ENCODE data around the gene MDM2.

MDM2 gene

GRCh38 chr12:68773582-68773981, 34.4 kb upstream of the MDM2 start:
- Mint-ChIP-seq H3K4me1 (peaks cover 21% of the 10 kb centered on the region), H3K27me3 (no peaks in the 10 kb centered on the region), H3K36me3 (peaks cover 2% of the 10 kb centered on the region), H3K27ac (peak overlapping the region; percentile 85), H3K9me3 (peaks cover 2% of the 10 kb centered on the region), H3K4me3 (no peak overlapping the region)
- no peak for ATAC-seq (ENCODE audit: low read depth)
- DNase-seq (ENCODE audit: low spot score in 2 of 2) = no peak

- Mint-ChIP-seq H3K9me3 (peaks cover 1% of the 10 kb centered on the region), H3K4me3 (no peak overlapping the region), H3K27me3 (no peaks in the 10 kb centered on the region), H3K36me3 (peaks cover 1% of the 10 kb centered on the region), H3K27ac (no peak overlapping the region), H3K4me1 (peaks cover 17% of the 10 kb centered on the region)
- DNase-seq (ENCODE audit: low spot score in 2 of 2) (no peak), ATAC-seq (ENCODE audit: low read depth) (no peak)
These were observed 32.8 kb upstream of the MDM2 start for GRCh38 chr12:68775121-68775630.

GRCh38 chr12:68776976-68777610, 30.9 kb upstream of the MDM2 start:
- no peaks in the 10 kb centered on the region for H3K9me3 Mint-ChIP-seq
- ATAC-seq (ENCODE audit: low read depth) = no peak

GRCh38 chr12:68779280-68779679, 28.7 kb upstream of the MDM2 start:
- no peak for DNase-seq (ENCODE audit: low spot score in 2 of 2)
- Mint-ChIP-seq H3K4me1 (no peaks in the 10 kb centered on the region), H3K4me3 (no peak overlapping the region), H3K9me3 (no peaks in the 10 kb centered on the region), H3K36me3 (peaks cover 4% of the 10 kb centered on the region), H3K27me3 (no peaks in the 10 kb centered on the region), H3K27ac (no peak overlapping the region)
- no peak for ATAC-seq (ENCODE audit: low read depth)

More at GRCh38 chr12:68776976-68777610, 30.9 kb upstream of the MDM2 start:
- DNase-seq (ENCODE audit: low spot score in 2 of 2) = no peak
- Mint-ChIP-seq H3K36me3 (peaks cover 2% of the 10 kb centered on the region), H3K4me1 (peaks cover 9% of the 10 kb centered on the region), H3K4me3 (no peak overlapping the region), H3K27me3 (no peaks in the 10 kb centered on the region), H3K27ac (no peak overlapping the region)

GRCh38 chr12:68780731-68781130, 27.2 kb upstream of the MDM2 start:
- Mint-ChIP-seq H3K4me1 (no peaks in the 10 kb centered on the region), H3K9me3 (no peaks in the 10 kb centered on the region), H3K27me3 (no peaks in the 10 kb centered on the region), H3K27ac (no peak overlapping the region), H3K4me3 (no peak overlapping the region), H3K36me3 (peaks cover 4% of the 10 kb centered on the region)
- ATAC-seq (ENCODE audit: low read depth) (no peak), DNase-seq (ENCODE audit: low spot score in 2 of 2) (no peak)

- H3K4me1 Mint-ChIP-seq = no peaks in the 10 kb centered on the region
- no peaks in the 10 kb centered on the region for H3K9me3 Mint-ChIP-seq
- no peak overlapping the region for H3K4me3 Mint-ChIP-seq
- no peaks in the 10 kb centered on the region for H3K27me3 Mint-ChIP-seq
- peaks cover 4% of the 10 kb centered on the region for H3K36me3 Mint-ChIP-seq
- no peak for ATAC-seq (ENCODE audit: low read depth)
- DNase-seq (ENCODE audit: low spot score in 2 of 2) = no peak
- H3K27ac Mint-ChIP-seq = peak overlapping the region; percentile 58
These were observed 26.2 kb upstream of the MDM2 start for GRCh38 chr12:68781728-68782127.

GRCh38 chr12:68784015-68784414, 24.0 kb upstream of the MDM2 start:
- H3K4me1 Mint-ChIP-seq = peaks cover 5% of the 10 kb centered on the region
- H3K27me3 Mint-ChIP-seq = no peaks in the 10 kb centered on the region
- H3K4me3 Mint-ChIP-seq = no peak overlapping the region
- no peaks in the 10 kb centered on the region for H3K9me3 Mint-ChIP-seq
- ATAC-seq (ENCODE audit: low read depth) (no peak), DNase-seq (ENCODE audit: low spot score in 2 of 2) (no peak)
- peaks cover 4% of the 10 kb centered on the region for H3K36me3 Mint-ChIP-seq
- no peak overlapping the region for H3K27ac Mint-ChIP-seq

GRCh38 chr12:68785358-68785757, 22.6 kb upstream of the MDM2 start:
- no peaks in the 10 kb centered on the region for H3K9me3 Mint-ChIP-seq

GRCh38 chr12:68785823-68786222, 22.2 kb upstream of the MDM2 start:
- DNase-seq (ENCODE audit: low spot score in 2 of 2) = no peak
- no peak overlapping the region for H3K4me3 Mint-ChIP-seq
- H3K36me3 Mint-ChIP-seq = peaks cover 4% of the 10 kb centered on the region
- no peaks in the 10 kb centered on the region for H3K27me3 Mint-ChIP-seq
- no peak for ATAC-seq (ENCODE audit: low read depth)
- H3K9me3 Mint-ChIP-seq = no peaks in the 10 kb centered on the region
- no peak overlapping the region for H3K27ac Mint-ChIP-seq
- peaks cover 7% of the 10 kb centered on the region for H3K4me1 Mint-ChIP-seq

More at GRCh38 chr12:68785358-68785757, 22.6 kb upstream of the MDM2 start:
- H3K27me3 Mint-ChIP-seq = no peaks in the 10 kb centered on the region
- H3K27ac Mint-ChIP-seq = no peak overlapping the region
- H3K4me1 Mint-ChIP-seq = peaks cover 7% of the 10 kb centered on the region
- no peak overlapping the region for H3K4me3 Mint-ChIP-seq
- DNase-seq (ENCODE audit: low spot score in 2 of 2) = no peak
- peaks cover 4% of the 10 kb centered on the region for H3K36me3 Mint-ChIP-seq
- ATAC-seq (ENCODE audit: low read depth) = no peak

GRCh38 chr12:68786929-68787328, 21.0 kb upstream of the MDM2 start:
- peaks cover 2% of the 10 kb centered on the region for H3K36me3 Mint-ChIP-seq
- H3K4me1 Mint-ChIP-seq = peaks cover 7% of the 10 kb centered on the region
- ATAC-seq (ENCODE audit: low read depth) = no peak
- no peak overlapping the region for H3K27ac Mint-ChIP-seq
- no peak for DNase-seq (ENCODE audit: low spot score in 2 of 2)
- no peaks in the 10 kb centered on the region for H3K27me3 Mint-ChIP-seq
- no peaks in the 10 kb centered on the region for H3K9me3 Mint-ChIP-seq
- no peak overlapping the region for H3K4me3 Mint-ChIP-seq

GRCh38 chr12:68788554-68789143, 19.3 kb upstream of the MDM2 start:
- peaks cover 2% of the 10 kb centered on the region for H3K36me3 Mint-ChIP-seq
- H3K4me3 Mint-ChIP-seq = no peak overlapping the region
- no peaks in the 10 kb centered on the region for H3K9me3 Mint-ChIP-seq
- H3K27ac Mint-ChIP-seq = no peak overlapping the region
- H3K27me3 Mint-ChIP-seq = no peaks in the 10 kb centered on the region
- no peak for DNase-seq (ENCODE audit: low spot score in 2 of 2)
- peaks cover 7% of the 10 kb centered on the region for H3K4me1 Mint-ChIP-seq
- no peak for ATAC-seq (ENCODE audit: low read depth)

- Mint-ChIP-seq H3K4me3 (no peak overlapping the region), H3K4me1 (peaks cover 7% of the 10 kb centered on the region), H3K27me3 (no peaks in the 10 kb centered on the region), H3K27ac (no peak overlapping the region), H3K9me3 (no peaks in the 10 kb centered on the region), H3K36me3 (no peaks in the 10 kb centered on the region)
- ATAC-seq (ENCODE audit: low read depth) (no peak), DNase-seq (ENCODE audit: low spot score in 2 of 2) (no peak)
These were observed 18.7 kb upstream of the MDM2 start for GRCh38 chr12:68789144-68789878.

- Mint-ChIP-seq H3K4me1 (peaks cover 7% of the 10 kb centered on the region), H3K4me3 (no peak overlapping the region), H3K36me3 (no peaks in the 10 kb centered on the region), H3K9me3 (no peaks in the 10 kb centered on the region), H3K27ac (peak overlapping the region; percentile 20), H3K27me3 (no peaks in the 10 kb centered on the region)
- no peak for DNase-seq (ENCODE audit: low spot score in 2 of 2)
- no peak for ATAC-seq (ENCODE audit: low read depth)
These were observed 17.7 kb upstream of the MDM2 start for GRCh38 chr12:68790081-68790951.

- Mint-ChIP-seq H3K4me3 (no peak overlapping the region), H3K36me3 (no peaks in the 10 kb centered on the region), H3K27me3 (no peaks in the 10 kb centered on the region), H3K9me3 (no peaks in the 10 kb centered on the region), H3K27ac (no peak overlapping the region), H3K4me1 (peaks cover 7% of the 10 kb centered on the region)
- ATAC-seq (ENCODE audit: low read depth) (no peak), DNase-seq (ENCODE audit: low spot score in 2 of 2) (no peak)
These were observed 17.1 kb upstream of the MDM2 start for GRCh38 chr12:68790952-68791234.
